Frontal cortex (tissue), 4 donors: Measurements from ENCODE around the gene SND1. TPM values are rescaled to one million over a fixed set of nuclear protein-coding genes. Genes with fewer than 3 reads are reported as not detected.

Source experiments
- DNase-seq, 2 donors: peaks; one replicate each; pipeline ENCODE4 v3.0.0; 2012; ENCODE audit warnings: low spot score in 2 of 2
- FAIRE-seq: peaks from 2 replicates; lab custom pipeline; 2012; peaks lifted over from hg19 to GRCh38; lab: Jason Lieb, UNC
- total RNA-seq: library from RNA; depleted of rRNA; stranded (reverse); fragments of >200 nt; gene quantifications from one replicate; pipeline ENCODE4 v1.2.3, GENCODE V29; 2014
- donor health status: control.
- donor health status: control.
- donor health status: control.

Gene SND1
- total RNA-seq = 56.3 TPM

GRCh38 chr7:127651556-127652332, at the start of gene SND1:
Gene SND1 (plus strand): TSS chr7:127652194. CDS start chr7:127652374, 180 bp downstream.
- DNase-seq (peak; percentile 92 to 97), FAIRE-seq (peak; percentile 3)

GRCh38 chr7:127608446-127608845, 43.5 kb upstream of the SND1 start:
- DNase-seq = no peak
- FAIRE-seq = no peak

- DNase-seq (no peak), FAIRE-seq (no peak)
Measured at GRCh38 chr7:127609297-127609696, 42.7 kb upstream of the SND1 start.

GRCh38 chr7:127612263-127612662, 39.7 kb upstream of the SND1 start:
- FAIRE-seq (no peak), DNase-seq (no peak)

- no peak for FAIRE-seq
- DNase-seq = no peak
Measured at GRCh38 chr7:127616724-127617123, 35.3 kb upstream of the SND1 start.

DNA sequence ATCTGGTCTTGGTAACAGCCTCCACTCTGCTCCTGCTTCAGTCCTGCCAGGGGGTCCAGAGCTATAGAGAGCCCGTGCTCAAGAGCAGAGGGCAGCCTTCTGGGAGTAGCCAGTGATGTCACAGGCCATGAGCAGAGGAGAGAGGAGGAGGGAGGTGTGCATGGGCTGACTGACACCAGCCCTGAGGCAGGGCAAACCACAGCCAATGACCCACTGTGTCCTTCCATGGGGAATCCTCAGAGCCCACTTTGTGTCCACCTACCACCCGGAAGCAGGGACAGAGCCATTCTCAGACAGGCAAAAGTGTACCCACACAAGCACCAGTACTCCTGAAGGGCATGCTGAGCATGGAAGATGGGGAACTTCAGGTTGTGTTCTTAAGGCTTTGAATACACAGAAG, 34.0 kb upstream of the SND1 start, which contains the start of gene PAX4:
Gene PAX4 (minus strand): TSS at position 101 of the 400 bp plus-strand sequence. CDS start 2,214 bp downstream, outside the sequence.
- no peak for DNase-seq
- no peak for FAIRE-seq

- DNase-seq = no peak
- FAIRE-seq = no peak
Measured at GRCh38 chr7:127618775-127619174, 33.2 kb upstream of the SND1 start.

DNA sequence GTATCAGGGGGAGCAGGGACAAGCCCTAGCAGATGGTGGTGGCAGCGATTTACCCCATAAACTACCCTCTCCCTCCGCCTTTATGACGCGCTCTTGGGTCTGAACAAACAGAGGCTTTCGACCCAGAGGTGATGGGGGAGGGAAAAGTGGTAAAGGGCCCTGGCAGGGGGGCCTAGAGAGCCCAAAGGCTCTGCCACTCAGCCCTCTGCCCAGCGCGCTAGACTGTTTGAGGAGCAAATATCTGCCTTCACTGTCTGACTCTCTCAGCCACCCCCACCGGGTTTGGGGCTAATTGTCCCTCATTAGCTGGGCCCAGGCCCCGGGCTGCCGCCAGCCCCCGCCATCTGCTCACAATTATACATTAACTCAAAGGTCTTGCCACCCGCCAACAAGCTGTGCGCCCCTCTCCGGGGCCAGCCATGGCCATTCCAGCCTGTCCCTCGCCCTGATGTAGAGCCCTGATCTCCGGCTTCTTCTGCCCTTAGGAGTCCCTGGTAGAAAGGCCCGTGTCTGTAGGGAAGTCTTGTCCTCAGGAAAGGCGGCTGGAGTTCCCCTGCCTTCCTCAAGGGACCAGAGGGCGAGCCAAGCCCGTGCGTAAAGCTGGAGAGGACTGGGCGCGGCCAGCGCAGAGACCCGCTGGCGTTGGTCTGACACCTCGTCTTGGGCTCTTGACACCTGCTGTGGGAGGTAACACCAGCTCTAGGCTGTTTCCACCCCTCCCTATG, 32.2 kb upstream of the SND1 start:
- no peak for FAIRE-seq
- DNase-seq = no peak

- DNase-seq (no peak), FAIRE-seq (no peak)
Measured at GRCh38 chr7:127620406-127621233, 31.4 kb upstream of the SND1 start.

DNA sequence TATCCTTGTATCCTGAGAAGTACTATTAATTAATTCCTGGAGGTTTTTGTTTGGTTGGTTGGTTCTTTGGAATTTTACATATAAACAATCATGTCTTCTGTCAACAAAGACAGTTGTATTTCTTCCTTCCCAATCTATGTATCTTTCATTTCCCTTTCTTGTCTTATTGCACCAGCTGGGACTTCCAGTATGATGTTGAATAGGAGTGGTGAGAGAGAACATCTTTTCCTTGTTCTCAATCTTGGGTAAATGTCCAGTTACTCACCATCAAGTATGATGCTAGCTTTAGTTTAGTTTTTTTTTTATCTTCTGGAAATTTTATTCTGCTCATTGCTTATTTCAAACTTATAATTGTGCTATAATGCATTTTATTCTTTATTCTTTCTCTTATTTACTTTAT, 26.7 kb upstream of the SND1 start:
- FAIRE-seq = no peak

DNA sequence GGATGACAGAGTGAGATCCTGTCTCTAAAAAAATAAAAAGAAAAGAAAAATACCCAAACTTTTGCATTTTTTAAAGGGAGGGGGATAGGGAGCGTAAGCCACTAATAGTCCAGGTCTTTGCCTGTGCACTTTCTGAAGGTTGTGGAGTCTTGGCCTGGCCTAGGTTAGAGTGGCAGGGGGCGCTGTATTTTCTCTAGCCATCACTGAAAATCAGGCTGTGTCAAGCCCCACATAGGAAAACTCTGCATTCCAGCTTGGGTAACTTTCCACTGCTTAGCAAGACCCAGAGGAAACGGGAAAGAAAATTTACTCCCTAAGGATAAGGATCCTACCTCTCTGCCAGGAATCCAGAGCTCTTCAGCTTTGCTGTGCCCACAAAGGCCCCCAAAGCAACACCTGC, 23.5 kb upstream of the SND1 start:
- no peak for FAIRE-seq
- no peak for DNase-seq

More for the DNA sequence above, 26.7 kb upstream of the SND1 start:
- no peak for DNase-seq

DNA sequence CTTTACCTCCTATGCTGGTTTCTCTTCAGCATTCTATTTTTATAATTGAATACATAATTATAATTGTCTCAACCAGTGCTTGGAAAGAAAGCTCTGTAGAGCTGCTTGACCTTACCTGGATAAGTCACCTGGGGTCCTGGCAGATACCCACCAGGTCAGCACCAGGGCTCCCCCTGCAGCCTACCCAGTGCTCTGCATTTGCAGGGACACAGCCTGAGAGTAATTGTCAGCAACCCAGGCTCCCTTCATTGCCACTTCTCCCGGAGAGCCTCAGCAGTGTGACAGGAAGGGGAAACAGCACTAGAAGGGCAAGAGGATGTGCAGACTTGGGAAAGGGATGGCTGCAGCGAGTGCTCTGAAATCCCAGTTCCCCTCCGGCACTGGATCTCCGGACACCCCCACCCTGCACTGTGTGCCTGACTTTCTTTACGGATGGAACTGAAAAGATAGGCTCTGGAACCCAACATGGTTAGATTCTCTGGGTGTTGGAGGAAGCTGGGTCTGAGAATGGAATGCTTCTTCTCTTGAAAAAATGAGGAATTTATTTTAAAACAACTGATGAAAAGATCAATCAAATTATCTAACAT, 22.6 kb upstream of the SND1 start:
- FAIRE-seq (no peak), DNase-seq (no peak)

GRCh38 chr7:127632276-127632910, 19.6 kb upstream of the SND1 start:
- no peak for FAIRE-seq
- DNase-seq = no peak

DNA sequence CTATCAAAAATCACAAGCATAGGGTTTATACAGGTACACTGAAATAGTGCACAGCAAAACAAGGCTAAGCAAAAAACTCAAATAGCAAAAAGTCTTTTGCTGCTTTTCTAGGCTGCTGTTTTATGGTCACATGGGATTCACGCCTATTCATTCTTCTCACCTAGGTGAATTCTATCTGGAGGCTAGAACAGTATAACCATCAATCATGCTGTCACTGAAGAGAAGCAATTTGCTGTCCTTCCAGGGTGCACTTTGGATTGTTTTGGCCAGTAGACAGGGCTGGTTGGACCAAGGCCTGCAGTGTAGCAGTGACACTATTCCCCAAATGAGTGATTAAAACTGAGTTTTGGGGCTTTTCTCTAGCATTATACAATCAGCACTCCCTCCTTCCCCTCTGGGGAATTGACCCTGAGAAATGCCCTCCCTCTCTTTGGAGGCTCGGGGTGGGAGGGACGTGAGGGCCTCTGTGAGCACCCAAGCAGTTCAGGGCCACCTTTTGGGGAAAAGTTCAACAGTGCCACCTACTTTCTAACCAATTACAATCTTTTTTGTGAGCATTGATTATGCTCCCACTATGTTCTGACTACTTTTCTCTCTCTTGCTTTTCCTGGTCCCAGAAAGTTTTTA, 16.2 kb upstream of the SND1 start:
- DNase-seq (no peak), FAIRE-seq (no peak)

DNA sequence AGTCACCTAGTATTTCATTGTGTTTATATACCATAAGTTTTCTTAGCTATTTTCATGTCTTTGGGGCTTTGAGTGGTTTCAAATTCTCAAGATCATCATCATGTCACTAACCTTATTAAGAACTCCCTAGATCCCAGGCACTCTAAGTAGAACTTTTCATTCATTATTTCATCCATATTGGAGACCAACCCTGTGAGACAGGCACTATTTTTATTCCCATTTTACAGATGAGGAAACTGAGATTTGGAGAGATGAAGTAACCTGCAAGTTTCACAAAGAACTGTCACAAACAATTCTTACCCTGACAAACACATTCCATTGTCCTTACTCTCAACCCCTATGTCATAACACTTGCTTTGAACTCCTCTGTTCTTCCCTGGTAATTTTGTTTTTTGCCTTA, 13.8 kb upstream of the SND1 start:
- no peak for DNase-seq

DNA sequence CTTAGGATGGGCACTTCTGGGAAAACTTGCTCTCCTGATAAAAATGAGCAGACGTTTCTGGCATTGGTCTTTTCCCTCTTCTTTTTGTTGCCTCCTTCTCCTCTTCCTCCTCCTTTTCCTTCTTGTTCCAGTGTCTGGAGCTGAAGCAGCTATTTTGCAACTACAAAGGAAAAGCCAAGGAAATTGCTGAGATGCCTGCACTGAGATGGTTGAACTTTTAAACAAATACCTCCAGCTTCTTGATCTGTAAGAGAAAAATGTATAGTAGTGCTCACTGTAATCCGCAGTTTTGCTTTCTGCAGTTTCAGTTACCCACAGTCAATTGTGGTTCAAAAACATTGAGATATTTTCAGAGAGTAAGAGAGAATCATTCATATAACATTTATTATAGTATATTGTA, 7.5 kb upstream of the SND1 start:
- no peak for DNase-seq
- FAIRE-seq = no peak

More for the DNA sequence above, 13.8 kb upstream of the SND1 start:
- no peak for FAIRE-seq

- no peak for FAIRE-seq
- no peak for DNase-seq
Measured at GRCh38 chr7:127647636-127648035, 4.4 kb upstream of the SND1 start.

DNA sequence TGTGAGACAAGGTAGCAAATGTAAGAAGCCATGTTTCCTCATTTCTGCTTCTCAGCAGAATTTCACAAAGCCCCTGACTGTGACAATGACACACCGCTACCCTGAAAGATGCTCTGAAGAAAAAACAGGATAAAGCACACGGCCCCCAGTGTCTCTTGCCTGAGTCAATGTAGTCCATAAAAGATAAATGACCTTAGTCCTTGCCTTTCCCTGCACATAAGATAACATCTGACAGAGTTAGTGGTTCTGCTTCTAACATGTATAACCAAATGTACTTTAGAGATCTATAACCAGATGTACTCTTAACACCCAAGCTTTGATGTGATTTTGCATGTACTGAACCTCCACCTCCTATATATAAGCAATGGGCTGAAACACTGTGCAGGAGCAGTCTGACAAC, 3.0 kb upstream of the SND1 start:
- no peak for FAIRE-seq

More for the DNA sequence above, 3.0 kb upstream of the SND1 start:
- no peak for DNase-seq
